Stimulated activated naive CD8-positive, alpha-beta T cell treated with anti-CD3 and anti-CD28 coated beads, Interleukin-15, Interleukin-2, amounts not matched to agents 100 U/mL and 50 U/mL, for 24 hours (primary cell): ENCODE measurements around the gene CSNK2B.

Experiments
- ATAC-seq: fragments of 150-1000 bp; cut with Tn5 transposase; one replicate; pipeline ENCODE4 v1.10.0; 2021
- DNase-seq: peaks from one replicate; pipeline ENCODE4 v3.0.0; 2021

CSNK2B gene

DNA sequence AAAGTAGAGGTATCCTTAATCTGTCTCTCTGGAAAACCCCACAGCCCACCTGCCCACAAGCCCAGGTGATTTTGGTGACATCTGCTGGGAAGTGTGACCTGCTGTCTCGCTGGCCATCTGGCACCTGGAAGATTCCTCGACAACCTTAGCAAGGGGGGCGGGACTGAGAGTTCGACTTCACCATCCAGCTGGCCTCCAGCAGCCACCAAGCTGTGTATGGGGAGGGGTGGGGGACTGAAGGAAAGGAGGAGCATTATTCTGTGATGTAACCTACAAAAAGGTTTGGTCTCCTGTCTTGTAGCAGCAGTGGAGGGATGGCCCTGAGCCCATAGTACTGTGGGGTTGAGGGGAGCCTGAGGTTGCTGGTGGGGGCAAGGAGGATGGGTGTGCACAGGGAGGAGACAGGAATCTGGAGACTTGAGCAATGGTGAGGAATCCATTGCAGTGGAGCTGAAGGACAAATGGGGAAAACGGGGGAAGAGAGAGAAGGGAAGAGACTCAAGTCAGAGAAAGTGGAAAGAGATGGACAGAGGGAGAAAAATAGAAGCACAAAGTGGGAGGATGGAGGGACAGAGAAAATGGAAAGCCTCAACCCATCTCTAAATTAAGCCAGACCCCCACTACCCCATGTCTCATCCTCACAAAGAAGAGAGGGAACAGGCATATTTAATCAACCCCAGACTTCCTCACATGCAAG lies 44.8 kb downstream of the CSNK2B start:
- no peak for DNase-seq
- no peak for ATAC-seq

DNA sequence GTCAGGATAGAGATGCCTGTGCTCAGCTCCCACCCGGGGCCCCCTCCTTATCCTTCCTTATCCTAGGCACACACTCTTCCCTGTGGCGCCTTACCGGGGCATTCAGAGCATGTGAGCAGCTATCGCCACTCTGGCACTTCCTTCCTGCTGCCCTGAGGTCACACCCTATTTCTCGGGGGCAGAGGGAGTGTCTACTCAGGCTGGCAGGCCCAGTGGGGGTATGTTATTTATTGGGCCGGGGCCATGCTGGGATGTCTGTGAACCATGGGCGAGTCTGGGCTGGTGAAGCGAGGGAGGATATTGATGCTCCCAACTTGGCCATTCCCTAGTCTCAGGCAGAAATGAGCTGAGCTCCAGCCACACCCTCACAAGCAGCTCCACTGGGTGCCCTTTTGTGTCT lies 45.4 kb downstream of the CSNK2B start:
- DNase-seq = no peak
- ATAC-seq = no peak

DNA sequence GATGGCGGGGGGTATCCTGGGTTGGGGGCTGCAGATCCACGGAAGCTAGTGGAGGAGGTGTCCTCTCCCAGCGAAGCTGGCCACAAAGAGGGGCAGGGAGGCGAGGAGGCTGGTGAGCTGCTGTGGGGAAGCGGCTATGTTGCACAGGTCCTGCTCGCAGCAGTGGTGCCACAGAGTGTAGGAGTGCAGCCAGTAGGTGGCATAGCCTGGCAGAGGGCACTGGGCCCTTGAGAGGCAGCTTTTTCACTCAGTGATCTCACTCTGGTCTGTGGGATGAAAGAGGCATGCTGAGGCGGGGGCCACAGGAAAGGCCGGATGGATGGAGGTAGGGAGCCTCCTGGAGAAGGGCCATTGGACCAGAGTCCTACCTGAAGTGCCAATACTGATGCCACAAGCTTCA lies 46.4 kb downstream of the CSNK2B start:
- DNase-seq = no peak

GRCh38 chr6:31713465-31713864 lies 47.6 kb downstream of the CSNK2B start:
- DNase-seq = no peak

More for the DNA sequence above, 46.4 kb downstream of the CSNK2B start:
- no peak for ATAC-seq

GRCh38 chr6:31713991-31714684 lies 48.3 kb downstream of the CSNK2B start:
- ATAC-seq (no peak), DNase-seq (no peak)

More at GRCh38 chr6:31713465-31713864, 47.6 kb downstream of the CSNK2B start:
- no peak for ATAC-seq

DNA sequence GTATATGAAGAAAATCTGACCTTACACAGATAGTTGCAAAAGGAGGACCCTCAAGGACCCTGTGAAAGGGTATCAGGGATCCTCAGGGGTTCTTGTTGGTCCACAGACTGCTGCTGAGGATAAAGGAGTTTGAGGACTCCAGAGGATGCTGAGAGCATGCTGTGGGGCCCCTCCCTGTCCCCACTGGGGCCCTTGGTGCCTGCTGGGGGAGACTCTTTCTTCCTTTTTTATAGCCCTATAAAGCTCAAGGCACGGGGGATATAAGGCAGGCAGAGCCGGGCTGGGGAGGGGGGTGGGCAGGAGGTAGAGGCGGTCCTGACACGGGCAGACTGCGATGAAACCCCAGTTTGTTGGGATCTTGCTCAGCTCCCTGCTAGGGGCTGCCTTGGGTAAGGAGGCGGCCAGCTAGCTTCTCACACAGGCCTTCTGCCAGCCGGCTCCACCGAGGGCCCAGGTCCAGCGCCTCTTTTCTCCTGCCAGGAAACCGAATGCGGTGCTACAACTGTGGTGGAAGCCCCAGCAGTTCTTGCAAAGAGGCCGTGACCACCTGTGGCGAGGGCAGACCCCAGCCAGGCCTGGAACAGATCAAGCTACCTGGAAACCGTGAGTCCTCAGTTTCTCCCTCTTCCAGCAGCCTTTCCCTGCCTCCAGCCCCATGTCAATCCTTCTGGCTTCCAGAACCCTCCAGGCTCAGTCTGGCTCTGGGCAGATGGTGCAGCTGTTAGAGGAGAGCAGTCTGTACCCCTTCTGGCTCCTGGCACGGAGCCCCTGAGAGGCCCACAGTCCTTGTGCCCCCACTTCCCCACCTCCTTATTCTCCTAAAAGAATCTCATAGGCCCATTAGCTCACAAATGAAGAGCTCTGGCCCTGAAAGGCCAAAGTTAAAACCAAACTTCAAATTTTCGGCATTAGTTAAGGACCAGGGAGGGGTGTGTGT lies 49.4 kb downstream of the CSNK2B start, which contains the start of gene LY6G6D:
Gene LY6G6D, plus strand, starts transcription at position 327 of the 937 bp plus-strand sequence. Its CDS starts 8 bp downstream, at position 335.
- no peak for ATAC-seq
- DNase-seq = no peak

DNA sequence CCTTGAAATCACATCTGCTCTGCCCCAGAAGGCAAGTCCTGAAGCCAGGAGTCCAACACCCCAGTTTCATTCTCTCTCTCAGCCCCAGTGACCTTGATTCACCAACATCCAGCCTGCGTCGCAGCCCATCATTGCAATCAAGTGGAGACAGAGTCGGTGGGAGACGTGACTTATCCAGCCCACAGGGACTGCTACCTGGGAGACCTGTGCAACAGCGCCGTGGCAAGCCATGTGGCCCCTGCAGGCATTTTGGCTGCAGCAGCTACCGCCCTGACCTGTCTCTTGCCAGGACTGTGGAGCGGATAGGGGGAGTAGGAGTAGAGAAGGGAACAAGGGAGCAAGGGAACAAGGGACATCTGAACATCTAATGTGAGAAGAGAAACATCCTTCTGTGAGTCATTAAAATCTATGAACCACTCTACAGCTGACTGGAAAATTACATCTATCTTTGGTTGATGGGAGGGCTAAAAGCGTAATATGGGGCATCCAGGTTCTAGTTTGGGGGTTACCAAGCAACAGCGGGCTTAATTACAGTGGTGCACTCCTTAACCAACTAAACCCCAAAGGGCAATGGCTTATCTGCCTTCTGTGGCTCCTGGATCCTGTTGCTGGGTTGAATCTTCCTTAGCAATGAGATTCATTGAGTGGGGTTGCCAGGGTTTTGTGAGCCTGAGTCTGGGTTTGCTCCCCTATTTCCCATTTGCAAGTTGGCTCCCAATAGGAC lies 51.8 kb downstream of the CSNK2B start:
- no peak for ATAC-seq
- no peak for DNase-seq

DNA sequence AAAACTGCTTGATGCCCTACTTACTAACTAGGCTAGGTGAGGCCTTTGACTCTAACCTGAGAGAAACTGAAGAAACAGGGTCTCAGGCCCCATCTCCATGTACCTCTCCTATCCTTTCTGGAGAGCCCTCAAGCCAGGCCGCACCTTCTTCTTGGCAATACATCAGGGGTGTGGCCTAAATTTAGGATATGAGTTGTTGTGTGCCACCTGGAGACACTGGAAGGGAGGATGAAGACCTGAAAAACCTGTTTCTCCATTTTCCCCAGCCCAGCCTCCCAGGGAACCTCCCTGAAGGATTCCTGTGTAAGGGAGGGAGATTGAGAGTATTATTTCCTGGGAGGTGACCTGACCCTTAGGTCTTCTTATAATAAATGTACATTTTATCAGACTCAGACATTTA lies 52.4 kb downstream of the CSNK2B start:
- DNase-seq (no peak), ATAC-seq (no peak)

- ATAC-seq (no peak), DNase-seq (no peak)
Observed at GRCh38 chr6:31719001-31719400, 53.1 kb downstream of the CSNK2B start.
